CD4-positive, alpha-beta T cell treated with Interleukin-2 at 100 ng/mL for 4 hours (primary cell): ENCODE results near the gene CASZ1.

Source experiments
- DNase-seq: peaks from one replicate; pipeline ENCODE4 v3.0.0-alpha.2; 2020; ENCODE audit warnings: low spot score

Gene CASZ1, protein sequence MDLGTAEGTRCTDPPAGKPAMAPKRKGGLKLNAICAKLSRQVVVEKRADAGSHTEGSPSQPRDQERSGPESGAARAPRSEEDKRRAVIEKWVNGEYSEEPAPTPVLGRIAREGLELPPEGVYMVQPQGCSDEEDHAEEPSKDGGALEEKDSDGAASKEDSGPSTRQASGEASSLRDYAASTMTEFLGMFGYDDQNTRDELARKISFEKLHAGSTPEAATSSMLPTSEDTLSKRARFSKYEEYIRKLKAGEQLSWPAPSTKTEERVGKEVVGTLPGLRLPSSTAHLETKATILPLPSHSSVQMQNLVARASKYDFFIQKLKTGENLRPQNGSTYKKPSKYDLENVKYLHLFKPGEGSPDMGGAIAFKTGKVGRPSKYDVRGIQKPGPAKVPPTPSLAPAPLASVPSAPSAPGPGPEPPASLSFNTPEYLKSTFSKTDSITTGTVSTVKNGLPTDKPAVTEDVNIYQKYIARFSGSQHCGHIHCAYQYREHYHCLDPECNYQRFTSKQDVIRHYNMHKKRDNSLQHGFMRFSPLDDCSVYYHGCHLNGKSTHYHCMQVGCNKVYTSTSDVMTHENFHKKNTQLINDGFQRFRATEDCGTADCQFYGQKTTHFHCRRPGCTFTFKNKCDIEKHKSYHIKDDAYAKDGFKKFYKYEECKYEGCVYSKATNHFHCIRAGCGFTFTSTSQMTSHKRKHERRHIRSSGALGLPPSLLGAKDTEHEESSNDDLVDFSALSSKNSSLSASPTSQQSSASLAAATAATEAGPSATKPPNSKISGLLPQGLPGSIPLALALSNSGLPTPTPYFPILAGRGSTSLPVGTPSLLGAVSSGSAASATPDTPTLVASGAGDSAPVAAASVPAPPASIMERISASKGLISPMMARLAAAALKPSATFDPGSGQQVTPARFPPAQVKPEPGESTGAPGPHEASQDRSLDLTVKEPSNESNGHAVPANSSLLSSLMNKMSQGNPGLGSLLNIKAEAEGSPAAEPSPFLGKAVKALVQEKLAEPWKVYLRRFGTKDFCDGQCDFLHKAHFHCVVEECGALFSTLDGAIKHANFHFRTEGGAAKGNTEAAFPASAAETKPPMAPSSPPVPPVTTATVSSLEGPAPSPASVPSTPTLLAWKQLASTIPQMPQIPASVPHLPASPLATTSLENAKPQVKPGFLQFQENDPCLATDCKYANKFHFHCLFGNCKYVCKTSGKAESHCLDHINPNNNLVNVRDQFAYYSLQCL (N-terminal part only)

DNA sequence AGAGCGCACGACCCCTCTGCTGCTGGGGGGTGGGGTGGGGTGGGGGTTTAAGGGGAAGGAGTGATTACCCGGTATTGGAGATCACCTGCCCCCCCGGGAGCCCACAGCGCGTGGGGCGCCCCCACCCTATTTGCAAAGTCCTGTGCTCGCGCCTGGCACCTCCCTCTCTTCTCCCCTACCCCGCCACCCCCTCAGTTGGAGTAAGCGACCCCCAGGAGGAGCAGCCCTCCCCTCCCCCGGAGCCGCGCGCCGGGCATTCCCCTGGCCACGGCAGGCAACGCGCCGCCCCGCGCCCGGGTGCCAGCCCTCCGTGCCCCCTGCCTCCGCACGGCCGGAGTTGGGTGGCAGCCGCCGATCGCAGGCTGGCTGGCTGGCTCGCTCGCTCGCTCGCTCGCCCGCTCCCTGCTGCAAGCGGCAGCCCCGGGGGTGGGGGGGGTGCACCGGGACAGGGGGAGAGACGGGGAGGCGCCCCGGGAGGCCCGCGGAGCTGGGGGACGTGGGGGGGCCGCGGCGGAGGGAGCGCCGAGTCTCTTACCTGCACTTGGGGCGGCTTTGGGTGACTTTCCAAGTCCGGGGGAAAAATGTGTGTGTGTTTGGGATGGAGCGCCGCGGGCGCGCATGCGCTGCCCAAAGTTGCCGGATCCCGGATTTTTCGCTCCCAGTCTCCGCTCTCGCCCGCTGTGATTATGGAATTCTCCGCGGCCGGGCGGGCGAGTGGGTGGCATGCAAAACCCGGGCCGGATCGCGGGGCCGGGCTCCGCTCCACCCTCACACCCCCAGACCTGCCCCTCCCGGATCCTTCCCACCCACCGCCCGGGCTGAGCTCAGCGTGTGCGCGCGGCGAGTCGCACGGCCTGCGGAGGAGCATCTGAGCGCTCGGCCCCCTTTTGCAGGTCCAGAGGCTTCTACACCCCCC is at the start of gene CASZ1:
Gene CASZ1, minus strand, starts transcription at position 618 of the 916 bp plus-strand sequence. CDS start 102,757 bp downstream, outside the sequence.
- DNase-seq: no peak

DNA sequence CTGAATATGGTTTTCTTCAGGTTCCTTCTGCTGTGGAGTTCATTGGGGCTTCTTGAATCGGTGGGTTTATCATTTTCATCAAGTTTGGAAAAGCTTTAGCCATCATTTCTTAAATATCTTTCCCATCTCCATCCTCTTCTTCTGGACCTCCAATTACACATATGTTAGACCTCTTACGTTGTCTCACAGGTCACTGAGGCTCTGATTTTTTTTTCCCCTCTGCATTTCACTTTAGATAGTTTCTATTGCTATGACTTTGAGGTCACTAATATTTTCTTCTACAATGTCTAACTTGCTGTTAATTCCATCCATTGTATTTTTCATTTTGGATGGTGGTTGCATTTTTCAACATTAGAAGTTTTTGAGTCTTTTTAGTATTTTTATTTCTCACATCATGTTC is 47.3 kb upstream of the CASZ1 start:
- DNase-seq: no peak

DNA sequence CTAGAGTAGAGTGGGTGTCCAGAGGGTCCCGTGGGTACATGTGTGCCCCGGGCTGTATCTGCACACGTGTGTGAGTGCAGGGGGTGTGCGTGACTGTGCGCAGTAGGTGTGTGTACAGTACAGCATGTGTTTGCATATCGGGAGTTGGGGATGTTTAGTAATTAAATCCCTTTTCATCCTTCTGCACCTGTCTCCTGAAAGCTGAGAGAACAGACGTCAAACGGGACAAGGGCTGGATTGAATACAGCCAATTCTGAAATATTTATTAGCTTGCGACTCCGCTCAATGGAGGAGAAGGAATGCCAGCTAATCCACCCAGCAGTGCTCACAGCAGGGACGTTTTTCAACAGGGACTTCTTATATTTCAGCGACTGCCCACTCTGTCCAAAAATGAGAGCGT is 44.7 kb upstream of the CASZ1 start:
- no peak for DNase-seq

DNA sequence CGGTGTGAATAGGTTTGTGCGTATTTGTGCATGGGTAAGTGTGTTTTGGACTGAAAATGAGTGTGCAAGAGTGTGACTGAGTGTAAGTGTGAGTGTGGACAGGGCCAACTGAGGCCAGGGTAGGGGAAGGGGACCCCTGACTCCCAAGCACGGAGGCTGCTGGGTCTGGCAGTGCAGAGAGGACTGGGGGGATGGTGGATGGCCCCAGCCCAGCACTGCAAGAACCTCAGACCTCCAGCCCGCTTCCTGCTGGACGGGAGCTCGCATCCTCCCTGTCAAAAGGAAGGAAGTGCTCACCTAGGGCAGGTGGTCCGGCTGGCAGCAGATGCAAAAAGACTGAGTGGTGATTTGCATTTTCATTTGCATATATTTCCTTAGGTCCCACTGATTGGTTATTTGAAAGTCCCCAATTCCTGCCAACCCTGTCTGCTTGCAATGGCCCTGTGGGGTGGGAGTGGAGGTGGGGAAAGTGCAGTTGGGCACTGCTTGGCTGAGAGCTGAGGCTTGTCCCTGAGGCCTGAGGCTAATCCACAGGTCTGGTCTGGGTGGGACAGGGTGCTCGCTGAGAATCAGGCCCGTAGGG is 42.8 kb upstream of the CASZ1 start:
- no peak for DNase-seq

DNA sequence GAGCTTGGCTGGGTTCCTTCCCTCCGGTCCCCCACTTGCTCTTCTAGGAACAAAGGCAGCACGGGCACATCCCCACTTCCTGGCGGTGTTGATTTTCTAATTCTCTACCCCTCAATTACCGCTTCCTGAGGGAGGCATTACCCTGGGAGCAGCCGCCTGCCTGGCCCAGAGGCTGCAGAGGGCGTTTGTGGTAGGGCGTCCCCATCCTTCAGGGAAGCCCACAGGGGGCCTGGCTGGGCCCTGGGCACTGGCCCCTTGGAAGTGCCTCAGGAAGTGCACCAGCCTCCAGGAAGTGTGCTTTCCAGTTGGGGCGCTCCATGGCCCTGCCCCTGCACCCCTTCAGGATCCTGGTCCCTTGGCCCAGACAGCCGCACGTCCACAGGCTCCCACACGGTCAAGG is 42.1 kb upstream of the CASZ1 start:
- no peak for DNase-seq

DNA sequence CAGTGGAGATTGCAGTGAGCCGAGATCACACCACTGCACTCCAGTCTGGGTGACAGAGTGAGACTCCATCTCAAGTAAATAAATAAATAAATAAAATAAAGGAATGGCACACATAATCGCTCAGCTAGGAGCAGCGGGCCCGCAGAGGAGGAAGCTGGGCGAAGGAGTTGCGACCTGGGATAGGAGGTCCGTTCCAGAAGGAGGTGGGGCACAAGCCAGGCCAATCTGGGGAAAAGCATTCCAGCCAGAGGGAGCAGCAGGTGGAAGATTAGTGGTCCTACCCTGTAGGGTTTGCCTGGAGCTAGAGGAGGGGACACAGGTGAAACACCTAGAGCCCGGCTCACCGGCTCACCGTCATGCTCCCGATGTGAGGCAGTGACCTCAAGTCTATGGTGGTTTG is 40.3 kb upstream of the CASZ1 start:
- DNase-seq: no peak

DNA sequence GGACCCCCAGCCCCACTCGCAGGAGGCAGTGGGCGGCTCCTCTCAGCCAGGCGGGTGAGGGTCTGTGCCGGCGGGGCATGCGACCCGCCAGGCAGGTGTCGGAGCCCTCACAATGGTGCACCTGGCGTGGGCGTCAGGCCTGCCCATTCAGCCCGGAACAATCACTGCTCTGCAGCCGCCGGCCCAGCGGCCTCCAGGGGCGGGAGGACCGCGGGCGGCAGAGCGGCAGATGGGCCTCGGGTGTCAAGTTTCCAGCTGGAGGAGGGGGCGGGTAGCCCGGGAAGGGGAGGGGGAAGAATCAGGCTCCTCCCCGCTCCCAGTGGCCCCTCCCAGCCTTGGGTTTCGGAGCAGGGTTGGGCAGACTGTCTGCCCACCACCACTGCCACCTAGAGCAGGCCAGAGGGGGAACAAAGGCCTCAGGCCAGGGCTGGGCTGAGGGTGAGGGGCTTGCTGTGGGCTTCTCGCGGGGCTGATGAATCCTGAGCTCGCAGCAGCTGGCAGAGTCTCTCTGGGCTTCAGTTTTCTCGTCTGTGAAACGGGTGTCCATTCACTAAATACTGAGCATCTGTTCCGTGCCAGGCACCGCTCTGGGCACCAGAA is 39.5 kb upstream of the CASZ1 start:
- no peak for DNase-seq

DNA sequence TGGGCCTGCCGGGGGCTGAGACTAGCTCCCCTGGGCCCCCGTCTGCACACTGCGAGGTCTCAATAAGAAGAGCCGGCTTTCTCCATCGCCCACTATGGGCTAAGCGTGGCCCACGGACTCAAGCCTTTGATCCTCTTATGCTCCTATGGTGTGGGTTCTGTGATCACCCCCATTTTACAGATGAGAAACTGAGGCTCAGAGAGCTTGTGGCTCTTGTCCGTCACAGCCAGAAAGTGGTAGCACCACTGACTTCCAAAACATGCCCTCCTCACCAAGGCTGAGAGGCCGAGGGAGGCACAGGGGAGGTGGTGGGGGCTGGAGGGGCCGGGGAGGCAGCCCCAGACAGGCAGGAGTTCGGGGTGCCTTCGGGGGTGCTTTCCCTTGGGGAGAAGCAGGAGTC is 39.0 kb upstream of the CASZ1 start:
- DNase-seq: no peak

DNA sequence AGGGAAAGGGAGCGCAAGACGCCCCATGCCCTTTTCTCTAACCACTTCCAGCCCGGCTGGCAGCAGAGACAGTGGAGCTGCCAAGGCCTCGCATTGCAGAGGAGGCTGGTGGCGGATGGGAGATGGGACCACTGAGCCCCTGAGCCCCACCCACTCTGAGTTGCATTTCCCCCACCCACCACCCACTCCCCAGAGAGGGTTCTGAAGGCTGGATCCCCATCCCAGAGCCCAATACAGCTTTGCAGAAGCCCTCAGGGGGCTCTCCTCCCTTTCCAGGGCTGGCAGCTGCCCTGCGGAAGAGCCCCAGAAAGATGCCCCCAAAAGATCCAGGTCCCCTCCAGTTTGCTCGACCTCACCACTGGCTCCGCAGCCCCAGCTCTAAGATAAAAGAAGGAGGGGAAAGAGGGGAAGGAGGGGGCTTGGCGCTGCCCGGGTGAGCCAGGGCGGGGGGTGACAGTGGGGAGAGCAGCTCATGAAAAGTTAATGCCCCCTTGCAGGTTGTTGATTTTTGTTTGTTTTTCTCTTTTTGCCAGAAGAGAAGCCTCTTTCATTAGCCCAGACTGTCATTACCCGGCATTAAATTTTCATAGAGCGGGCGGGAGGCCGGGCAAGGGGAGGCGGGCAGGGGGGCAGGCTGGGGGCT is 38.4 kb upstream of the CASZ1 start:
- no peak for DNase-seq

DNA sequence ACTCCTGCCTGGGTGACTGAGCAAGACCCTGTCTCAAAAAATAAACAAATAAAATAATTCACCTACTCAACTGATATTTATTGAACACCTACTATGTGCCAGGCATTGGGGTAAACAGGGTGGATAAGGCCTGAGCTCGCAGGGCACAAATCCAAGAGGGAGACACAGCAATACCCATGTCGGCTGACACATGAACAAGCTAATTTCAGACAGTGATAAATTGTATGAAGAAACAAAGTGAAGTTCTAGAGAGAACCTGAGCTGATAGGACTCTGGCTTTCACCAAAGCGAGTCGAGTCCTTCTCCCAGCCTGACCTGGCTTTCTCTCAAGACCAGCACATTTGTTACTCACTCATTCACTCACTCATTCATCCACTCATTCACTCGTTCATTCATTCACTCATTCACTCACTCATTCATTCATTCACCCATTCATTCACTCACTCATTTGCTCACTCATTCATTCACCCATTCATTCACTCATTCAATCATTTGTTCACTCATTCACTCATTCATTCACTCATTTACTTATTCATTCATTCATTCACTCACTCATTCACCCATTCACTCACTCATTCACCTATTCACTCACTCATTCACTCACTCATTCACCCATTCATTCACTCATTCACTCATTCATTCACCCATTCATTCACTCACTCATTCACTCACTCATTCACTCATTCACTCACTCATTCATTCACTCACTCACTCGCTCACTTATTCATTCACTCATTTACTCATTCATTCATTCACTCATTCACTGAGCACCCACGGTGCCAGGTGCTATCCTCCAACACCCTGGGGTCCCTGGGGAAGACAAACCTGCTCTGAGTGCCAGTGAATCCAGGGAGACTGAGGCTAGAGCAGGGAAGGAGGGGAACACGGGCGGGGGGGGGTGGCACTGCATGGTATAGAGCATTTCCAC is 37.4 kb upstream of the CASZ1 start:
- no peak for DNase-seq

DNA sequence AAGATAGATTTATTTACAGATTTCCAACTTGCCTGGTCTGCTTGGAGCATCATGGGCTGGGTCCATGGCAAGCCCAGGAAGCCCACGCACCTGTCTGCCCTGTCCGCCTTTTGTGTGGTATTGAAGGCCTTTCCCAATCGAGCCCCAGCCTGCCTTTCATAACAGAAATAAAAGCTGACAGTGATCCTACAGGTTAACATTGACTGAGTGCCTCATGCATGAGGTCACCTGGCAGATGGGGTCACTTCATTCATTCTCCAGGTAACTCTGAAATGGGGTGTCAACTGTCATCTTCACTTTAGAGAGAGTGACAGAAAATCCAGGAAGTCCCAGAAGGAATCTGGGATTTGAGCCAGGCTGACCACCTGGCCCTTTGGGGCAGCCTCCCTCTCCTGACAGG is 36.3 kb upstream of the CASZ1 start:
- DNase-seq: no peak

DNA sequence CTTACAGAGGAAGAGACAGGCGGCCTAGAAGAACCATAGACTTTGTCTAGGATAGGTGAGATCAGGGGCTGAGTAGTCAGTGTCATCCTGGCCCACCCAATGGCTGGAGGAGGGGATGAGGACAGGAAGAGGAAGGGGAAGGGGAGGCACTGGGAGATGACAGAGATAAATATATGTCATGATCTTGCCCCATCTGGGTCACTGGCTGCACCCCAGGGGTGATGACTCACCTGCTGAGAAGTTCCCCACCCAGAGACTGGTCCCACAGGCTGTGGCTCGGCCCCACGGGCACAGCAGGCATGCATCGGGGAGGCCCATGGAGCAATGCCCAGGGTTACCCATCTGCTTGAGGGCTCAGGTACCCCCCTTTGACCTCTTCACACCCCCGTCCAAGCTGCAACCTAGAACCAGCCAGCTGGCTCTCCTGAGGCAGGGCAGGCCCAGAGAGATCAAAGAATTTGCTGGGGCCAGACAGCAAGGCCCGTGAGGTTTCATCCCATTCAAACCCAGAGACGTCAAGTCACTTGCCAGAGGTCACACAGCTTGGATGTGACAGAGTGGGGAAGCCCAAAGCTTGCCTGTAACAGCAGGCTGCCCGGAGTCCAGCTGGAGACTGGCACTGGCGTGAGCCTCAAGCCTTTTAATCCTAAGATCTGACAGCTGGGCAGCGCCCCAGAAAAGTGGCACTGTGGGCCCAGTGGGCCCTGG is 34.7 kb upstream of the CASZ1 start:
- peak; percentile 0 for DNase-seq

DNA sequence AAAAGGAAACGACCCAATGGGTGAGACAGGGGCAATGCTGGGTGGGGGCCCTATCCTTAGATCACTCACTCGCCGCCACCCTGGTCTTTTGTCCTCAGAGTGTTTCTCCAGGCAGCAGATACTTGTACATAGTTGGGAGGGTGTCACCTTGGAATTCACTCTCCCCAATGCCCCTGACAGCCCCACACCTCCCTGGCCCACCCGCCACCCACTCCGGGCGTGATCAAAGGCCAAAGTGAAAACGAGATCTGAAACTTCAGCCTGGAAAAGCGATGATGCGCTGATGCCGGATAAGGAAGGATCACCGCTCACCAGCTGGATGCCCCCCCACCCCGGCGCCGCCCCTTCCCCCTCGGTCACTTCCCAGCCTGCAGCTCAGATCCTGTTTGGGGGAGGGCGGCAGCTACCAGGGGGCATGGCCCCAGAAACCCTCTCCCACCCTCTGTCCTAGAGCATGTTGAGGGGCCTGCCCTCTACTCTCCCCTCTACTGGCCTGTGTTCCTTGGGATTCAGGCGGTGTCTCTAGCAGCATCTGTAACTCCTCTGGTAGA is 33.6 kb upstream of the CASZ1 start:
- DNase-seq: no peak

DNA sequence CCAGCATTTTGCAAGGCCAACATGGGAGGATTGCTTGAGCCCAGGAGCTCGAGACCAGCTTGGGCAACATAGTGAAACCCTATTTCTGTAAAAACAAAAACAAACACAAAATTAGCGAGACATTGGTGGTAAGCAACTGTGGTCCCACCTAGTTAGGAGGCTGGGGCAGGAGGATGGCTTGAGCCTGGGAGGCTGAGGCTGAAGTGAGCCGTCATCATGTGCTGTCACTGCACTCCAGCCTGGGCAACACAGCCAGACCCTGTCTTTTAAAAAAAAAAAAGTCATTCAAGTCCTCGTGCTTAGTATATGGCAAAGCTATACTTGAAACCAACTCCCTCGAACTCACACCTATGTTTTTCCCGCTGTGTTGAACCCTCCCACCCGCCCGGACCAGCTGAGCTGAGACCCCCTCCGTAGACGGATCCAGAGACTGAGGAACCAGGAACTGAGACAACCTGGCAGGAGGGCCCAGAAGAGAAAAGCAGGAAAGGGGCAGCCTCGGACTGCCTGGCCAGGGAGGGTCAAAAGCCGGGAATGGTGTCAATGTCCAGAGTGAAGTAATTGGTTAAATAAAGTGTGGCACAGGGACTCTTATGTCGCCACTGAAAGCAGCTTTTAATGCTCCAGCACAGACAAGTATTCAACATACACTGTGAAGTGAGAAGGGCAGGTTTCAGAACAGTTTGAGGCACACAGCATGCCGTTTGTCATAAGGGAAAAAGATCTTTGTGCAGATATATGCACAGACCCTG is 32.8 kb upstream of the CASZ1 start:
- no peak for DNase-seq

DNA sequence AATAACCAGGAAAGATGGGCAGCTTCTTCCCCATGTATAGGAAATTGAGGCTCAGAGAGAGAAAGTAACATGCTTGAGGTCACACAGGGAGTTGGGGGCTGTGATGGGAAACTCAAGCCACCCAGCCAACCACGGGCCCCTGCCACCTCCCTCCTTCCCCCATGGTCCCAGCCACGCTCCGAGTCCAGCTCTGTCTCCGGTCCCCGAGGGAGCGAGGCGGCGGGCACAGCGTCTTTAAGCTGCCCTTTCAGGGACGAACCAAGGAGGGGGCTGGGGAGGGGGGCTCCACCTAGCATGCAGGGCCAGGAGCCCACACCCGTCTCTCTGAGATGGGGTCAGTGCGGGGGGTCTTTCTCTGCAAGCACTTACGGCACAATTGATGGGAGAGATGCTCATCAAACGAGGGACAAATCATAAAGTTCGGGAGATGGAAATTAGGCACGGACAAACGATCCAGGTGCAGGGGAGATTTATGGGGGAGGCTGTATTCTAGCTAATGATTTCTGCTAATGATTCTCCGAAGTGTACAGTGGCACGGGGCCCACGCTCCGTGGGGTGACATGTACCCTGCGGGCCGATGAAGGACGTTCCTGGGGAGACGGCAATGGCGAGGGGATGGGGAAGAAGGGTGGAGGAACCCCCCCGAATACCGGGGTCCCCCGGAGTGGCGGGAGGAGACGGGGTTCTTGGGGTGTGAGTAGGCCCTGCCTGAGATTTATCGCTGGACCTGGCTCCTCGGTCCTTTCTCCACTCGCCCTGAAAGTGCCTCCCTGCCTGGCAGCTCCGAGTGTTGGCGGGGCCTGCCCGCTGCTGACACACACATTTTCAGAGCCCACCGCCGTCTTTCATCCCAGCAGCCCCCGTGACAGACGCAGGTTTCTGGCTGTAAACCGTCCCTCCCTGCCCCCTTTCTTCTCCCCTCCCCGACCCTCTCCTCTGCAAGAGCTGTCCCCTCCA is 31.2 kb upstream of the CASZ1 start:
- no peak for DNase-seq

DNA sequence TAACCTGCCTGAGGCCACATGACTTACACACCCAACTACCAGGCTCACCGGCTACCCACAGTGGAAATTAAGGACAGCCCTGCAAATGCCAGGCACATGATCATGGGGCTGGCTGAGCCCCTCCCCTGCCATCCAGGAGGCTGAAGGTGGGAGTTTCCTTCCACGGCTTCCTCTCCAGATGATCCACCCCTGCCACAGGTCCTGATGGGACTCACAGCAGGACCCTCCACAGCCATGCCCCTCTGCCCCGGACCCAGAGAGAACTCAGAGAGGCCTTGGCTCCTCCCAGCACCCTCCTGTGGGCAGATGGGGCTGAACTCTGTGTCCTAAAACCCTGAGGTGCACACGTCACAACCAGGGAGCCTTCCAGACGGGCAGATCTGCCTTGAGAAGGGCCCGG is 29.1 kb upstream of the CASZ1 start:
- DNase-seq: no peak
